ENCODE results near the gene KIF22.
"Not testable (repeated sequence)": the region's sequence is repeated elsewhere in the genome, so short reads cannot be mapped to it uniquely, and the experiment has no call there.

KIF22 gene

DNA sequence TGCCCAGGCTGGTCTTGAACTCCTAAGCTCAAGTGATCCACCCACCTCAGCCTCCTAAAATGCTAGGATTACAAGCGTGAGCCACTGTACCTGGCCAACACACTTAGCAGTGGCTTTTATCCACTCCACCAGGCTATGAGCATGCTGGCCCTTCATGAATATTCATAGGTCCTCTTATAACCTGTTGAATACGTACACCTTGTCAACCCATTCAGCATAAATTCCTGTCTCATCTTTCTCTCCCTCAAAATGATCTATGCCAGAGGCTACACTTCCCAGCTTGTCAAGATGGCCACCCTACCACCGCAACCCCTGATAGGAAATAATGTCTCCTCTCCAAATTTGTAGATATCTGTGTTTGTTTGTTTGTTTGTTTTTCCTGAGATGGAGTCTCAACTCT lies 23.5 kb upstream of the KIF22 start:
- no peak for DNase-seq

DNA sequence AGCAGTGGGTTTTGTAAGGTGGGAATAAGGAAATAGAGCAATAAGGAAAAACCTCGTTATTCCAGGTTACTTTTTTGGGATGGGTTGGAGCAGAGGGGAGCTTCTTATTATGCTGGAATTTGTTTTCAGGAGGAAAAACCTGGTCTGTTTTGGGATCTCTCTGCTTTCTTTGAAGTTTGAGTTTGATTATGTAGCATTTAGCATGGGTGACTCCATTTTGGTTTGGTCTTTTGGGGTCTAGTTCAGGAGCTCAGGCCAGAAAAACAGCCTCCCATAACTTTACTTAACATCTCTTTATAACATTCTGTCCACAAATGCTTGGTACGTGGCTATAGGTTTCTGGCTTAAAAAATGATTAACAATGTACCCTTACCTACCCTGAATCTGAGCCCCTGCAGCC lies 21.0 kb upstream of the KIF22 start:
- DNase-seq: no peak

DNA sequence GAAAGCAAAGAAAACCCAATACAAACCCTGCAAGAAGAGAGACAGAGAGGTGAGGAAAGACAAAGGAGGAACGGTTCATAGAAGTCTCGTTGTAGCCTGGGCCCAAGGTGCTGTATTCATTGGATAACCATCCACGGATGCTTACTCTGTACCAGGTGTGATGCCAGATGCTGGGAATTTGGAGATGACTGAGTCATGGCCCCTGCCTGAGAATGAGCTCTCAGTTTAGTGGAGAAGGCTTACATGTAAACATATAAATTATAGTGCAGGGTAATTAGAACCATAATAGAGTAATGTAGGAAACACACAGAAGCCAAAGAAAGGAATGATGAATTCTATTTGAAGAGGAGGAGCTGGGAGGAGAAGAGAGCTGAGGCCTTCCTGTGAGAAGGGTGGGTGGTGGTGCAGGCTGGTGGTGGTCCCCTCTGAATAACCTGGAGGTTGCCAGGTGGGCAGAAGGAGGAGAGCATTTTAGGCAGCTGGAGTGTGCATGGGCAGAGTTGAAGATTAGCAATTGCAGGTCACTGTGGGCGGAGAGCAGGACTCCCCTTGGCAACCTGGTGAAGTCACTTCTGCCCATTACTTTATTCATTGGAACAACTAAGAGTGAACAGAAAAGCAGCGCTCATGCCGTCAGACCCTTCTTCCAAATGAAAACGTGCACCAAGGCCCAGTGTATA lies 20.2 kb upstream of the KIF22 start:
- peak; percentile 16 for DNase-seq

DNA sequence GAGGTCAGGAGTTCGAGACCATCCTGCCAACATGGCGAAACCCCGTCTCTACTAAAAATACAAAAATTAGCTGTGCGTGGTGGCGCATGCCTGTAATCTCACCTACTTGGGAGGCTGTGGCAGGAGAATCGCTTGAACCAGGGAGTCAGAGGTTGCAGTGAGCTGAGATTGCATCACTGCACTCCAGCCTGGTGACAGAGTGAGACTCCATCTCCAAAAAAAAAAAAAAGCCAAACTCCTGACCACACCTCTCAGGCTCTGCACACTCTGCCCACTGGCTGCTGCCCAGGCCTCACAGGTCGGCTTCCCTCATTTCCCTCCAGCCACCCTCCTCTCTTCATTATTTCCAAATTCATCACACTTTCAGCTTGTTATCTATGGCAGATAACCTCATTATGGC lies 18.2 kb upstream of the KIF22 start:
- not testable (repeated sequence) for DNase-seq

DNA sequence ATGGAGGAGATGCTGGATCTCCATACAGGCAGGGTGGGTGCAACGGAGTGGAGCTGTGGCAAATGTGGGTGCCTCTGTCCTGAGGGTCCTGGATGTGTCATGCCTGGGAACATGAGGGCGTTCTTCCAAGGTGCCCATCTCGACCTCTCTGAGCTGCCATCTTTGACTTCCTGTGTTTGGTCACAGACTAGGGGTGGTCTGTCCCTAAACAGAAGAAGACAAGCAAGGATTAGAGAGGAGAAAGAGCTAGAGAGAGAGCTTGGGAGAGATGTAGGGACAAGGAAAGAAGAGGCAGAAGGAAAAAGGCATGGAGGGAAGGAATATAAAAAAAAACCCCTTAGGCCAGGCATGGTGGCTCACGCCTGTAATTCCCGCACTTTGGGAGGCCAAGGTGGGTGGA lies 15.8 kb upstream of the KIF22 start:
- no peak for DNase-seq

DNA sequence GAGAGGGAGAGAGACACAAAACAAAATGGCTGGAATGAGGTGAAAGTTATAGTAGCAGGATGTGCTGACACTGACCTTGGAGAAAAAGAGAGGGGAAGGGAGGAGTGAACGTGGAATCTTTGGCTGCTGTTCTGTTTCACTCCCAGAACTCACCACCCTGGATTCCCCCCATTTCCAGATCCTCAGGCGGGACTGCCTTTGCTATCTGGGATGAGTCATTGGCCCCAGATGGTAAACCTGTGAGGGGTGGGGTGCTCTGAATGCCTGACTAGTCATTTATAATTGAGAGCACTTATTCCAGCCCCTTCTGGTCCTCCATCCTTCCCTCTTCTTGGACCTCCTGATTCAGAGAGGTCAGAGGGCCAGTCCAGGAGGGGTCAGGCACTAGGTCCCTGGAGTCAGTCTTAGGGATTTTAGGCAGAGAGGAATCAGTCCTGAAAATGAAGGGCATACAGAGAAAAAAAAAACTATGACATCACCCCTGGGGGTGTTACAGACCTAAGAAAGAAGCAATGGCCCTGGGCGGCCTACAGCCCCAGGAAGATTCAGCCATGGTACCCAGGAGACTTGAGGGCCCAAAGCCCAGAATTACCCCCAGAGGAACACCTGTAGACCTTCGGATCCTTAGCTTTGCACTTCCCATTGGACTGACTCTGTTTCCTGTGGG lies 14.7 kb upstream of the KIF22 start:
- DNase-seq: no peak

DNA sequence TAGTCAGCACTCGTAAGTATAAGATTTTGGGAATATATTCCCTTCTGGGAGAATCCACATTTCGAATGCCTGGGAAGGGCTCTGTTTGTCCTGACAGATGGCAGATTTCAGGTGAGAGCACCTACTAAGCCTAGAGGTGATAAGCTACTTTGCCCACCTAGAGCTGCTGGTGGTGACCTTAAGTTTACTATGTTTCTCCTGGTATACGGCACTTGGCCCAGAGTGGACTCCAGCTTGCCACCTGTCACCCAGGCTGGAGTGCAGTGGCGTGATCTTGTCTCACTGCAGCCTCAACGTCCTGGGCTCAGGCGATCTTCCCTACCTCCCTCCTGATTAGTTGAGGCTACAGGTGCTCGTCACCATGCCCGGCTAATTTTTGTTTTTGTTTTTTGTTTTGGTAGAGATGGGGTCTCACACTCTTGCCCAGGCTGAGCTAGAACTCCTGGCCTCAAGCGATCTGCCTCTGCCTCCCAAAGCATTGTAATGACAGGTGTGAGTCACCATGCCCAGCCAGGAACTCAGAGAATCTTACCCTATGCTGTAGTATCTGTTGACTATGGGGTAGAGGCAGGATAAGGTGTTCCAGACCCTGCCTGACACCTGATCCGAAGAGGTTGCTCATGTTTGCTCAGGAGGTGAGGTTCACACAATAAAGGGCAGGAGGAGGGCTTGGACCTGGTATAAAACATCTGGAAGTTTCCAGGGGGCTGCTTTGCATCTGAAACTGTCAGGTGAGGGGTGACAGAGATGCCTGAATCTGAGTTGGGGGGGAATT lies 12.8 kb upstream of the KIF22 start, which contains the start of gene ZG16:
ZG16 (plus strand) TSS at position 681 of the 775 bp plus-strand sequence. CDS start 1,011 bp downstream, outside the sequence.
- no peak for DNase-seq

DNA sequence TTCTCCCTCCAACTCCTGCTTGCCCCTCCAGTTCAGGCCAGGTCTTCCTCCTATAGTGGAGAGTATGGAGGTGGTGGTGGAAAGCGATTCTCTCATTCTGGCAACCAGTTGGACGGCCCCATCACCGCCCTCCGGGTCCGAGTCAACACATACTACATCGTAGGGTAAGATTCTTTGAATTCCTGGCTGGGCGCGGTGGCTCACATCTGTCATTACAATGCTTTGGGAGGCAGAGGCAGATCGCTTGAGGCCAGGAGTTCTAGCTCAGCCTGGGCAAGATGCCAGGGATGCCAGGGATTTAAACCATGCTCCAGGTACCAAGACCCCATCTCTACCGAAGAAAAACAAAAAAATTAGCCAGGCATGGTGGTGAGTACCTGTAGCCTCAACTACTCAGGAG lies 11.1 kb upstream of the KIF22 start:
- no peak for DNase-seq

DNA sequence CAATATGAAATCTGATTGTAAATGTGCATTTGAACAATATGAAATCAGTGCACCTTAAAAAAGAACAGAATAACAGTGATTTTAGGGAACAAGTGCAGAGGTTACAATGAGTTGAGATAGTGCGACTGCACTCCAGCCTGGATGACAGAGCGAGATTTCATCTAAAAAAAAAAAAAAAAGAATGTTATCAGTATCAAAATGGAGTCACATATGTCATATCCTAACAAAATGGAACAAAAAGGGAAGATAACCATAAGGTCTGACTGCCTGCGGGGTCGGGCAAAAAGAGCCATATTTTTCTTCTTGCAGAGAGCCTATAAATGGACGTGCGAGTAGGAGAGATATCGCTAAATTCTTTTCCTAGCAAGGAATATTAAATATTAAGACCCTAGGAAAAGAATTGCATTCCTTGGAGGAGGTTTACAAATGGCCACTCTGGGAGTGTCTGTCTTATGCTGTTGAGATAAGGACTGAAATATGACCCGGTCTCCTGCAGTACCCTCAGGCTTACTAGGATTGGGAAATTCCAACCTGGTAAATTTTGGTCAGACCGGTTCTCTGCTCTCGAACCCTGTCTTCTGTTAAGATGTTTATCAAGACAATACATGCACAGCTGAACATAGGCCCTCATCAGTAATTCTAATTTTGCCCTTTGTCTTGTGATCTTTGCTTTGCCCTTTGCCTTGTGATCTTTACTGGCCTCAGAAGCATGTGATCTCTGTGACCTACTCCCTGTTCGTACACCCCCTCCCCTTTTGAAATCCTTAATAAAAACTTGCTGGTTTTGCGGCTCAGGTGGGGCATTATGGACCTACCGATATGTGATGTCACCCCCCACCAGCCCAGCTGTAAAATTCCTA lies 7.2 kb upstream of the KIF22 start:
- not testable (repeated sequence) for DNase-seq

DNA sequence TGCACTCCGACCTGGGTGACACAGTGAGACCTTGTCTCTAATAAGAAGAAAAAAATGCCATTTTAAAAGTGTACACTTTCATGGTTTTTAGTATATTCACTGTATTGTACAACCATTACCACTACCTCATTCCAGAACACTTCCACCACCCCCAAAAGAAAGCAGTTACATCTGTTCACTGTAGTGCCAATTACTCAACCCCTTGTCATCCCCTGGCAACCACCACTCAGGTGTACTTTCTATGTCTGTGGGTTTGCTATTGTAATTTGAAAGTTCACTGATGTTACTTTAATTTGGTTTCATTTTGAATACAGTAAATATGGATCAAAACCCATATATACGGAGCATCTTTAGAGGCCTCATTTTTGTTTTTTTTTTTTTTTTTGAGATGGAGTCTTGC lies 6.4 kb upstream of the KIF22 start:
- no peak for DNase-seq

DNA sequence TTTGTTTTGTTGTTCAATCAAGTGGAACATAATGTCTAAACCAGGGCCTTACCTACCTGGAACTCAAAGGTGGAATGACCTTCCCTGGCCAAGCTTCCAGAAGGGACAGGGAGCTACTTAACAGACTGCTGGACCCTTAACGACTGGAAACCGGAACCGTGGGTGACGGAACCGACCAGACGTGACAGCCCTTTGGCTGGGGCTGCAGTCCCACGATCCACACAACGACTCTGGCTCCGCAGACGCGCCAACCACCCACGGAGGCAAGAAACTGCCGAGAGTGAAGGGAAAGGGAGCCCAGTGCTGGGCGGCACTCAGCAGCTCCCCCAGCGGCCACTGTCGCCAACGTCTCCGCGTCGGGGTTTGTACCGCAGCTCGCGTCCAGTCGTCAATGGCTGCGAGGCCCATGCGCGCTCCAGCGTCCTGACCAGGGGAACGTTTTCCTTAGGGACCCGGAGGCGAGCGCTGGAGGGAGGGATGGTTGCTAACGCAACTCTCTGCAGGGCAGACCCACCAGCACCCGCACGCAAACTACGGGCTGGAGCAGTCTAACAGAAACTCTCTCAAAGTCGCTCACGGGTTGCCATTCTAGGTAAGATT lies 5.5 kb upstream of the KIF22 start:
- DNase-seq: no peak

DNA sequence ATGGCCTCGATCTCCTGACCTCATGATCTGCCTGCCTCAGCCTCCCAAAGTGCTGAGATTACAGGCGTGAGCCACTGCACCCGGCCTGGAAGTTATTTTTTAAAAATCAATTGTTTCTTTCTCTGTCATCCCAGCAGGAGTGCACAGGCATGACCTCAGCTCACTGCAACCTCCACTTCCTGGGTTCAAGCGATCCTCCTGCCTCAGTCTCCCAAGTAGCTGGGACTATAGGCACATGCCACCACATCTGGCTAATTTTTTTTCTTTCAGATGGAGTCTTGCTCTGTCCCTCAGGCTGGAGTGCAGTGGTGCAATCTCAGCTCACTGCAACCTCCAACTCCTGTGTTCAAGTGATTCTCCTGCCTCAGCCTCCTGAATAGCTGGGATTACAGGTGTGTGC lies 3.4 kb upstream of the KIF22 start:
- not testable (repeated sequence) for DNase-seq

DNA sequence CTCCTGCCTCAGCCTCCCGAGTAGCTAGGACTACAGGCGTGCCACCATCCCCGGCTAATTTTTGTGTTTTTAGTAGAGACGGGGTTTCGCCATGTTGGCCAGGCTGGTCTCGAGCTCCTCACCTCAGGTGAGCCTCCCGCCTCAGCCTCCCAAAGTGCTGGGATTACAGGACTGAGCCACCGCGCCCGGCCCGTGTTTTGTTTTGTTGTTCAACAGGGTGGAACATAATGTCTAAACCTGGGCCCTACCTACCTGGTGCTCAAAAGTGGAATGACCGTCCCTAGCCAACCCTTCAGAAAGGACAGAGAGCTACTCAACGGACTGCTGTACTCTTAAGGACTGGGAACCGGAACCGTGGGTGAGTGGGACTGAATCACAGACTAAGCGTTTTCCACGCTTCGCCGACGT lies 772 bp upstream of the KIF22 start:
- no peak for DNase-seq

DNA sequence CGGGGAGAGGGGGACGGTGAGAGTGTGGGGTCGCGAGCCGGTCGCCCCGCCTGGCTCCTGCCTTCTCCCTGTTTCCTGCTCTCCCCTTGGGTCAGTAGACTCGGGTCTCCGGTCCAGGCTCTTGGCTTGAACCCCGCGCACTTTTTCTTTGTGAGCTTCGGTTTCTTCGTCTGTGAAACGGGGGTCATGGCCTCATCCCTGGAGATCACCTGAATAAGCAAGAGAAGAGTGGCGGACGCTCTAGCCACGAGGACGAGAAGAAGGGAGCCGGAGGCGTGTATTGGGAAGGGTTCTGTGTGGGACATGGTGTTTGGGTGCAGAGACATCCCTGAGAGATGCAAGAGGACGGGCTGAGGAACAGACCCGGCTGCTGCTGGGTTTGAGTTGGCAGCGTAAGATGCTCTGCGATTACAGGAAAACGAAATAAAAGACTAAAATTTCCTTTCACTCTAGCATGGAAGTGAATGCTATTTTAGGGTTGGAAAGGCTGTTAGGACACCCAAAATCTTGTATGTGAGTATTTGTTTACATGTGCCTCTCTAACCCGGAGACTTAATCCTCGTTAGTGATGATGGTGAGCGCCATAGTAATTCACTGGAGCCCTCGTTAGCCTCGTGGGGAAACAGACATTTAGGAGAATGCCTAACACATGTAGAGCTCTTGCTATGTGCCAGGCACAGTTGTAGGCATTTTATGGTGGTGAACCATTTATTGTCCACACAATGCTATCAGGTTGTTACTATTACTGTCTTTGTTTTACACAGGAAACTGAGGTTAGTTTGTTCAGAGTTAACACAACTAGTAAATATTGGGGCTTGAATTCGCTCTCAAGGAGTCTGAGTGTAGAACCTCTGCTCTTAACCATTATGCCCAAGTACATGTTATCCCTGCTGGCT lies 646 bp downstream of the KIF22 start:
- DNase-seq: peak; percentile 1

DNA sequence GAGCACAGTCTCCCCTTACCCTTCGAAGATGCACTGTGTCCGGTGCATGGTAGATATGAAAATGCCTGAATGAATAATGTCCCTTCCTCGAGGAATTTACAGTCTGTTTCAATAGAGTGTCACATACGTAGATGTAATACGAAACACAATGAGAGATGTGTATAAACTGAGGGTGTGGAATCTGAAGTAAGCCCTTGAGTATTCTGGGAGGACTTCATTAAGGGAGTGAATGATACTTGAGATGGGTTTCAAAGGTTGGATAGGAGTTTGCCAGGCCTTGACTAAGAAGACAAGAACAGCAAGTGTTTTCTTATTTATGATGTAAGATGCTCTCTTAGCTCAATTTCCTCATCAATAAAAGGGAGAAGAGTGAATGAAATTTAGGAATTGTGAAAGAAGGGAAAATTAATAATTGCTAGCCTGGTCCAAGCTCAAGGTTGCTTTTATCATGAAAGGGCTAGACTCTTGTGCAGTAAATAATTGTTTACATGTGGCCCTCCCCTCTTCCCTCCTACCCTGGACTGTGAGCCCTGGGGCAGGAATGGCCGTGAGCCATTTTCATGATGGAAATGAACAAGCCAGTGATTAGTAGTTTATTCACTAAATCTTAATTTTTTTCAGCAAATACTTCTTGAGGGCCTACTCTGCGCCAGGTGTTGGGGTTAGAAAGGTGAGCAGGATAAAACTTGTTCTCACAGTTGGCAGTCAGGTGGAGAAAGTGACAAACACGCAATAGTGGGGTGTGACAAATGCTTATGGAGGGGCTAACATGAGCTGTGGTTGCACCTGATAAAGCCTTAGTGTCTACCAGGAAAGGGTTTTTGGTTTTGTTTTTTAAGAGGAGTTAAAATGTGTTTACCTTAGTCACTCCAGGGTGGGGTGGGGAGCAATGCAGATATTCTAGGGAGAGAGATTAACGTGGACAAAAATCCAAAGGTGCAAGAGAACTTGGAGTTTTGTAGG lies 1.6 kb downstream of the KIF22 start:
- DNase-seq: no peak

DNA sequence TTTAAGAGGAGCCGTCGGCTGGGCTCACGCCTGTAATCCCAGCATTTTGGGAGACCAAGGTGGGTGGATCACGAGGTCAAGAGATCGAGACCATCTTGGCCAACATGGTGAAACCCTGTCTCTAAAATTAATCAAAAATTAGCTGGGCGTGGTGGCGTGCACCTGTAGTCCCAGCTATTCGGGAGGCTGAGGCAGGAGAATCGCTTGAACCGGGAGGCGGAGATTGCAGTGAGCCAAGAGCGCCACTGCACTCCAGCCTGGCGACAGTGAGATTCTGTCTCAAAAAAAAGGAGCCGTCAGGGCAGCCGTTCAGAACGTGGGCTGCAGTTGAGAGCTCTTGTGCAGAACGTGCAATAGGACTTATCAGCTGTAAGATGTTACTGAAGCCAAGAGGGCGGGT lies 2.6 kb downstream of the KIF22 start:
- not testable (repeated sequence) for DNase-seq

DNA sequence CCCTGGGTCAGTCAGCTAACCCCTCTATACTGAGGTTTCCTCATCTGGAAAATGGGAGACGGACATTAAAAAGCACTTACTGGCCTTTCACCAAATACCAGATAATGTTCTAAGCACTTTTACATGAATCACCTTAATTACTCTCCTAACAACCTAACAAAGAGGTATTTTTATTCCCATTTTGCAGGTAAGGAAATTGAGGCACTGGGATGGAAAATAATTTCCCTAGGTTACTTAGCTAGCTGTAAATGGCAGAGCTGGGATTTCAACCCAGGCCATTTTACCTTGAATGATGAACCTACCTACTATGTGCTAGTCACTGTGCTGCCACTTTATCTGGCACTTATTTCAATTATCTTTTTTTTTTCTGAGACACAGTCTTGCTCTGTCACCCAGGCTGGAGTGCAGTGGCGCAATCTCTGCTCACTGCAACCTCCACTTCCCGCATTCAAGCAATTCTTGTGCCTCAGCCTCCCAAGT lies 3.7 kb downstream of the KIF22 start:
- DNase-seq: no peak

DNA sequence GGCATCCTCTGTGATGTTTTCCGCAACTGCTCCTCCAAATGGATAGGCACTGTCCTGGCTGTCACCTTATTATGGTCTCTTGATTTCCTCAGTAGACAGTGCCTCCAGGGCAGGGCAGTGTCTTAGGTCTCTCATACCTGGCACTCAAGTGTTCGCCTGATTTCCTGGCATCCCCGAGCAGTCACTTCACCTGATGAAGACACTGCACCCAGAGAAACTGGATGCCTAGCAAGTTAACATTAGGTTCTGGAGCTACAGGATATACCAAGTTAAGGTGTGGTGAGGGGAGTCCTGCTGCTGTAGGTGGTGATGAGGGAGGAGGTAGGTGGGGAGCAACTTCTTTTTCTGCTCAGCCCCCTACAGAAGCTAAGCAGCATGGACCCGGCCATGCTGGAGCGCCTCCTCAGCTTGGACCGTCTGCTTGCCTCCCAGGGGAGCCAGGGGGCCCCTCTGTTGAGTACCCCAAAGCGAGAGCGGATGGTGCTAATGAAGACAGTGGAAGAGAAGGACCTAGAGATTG lies 11.9 kb downstream of the KIF22 start:
- DNase-seq: no peak

DNA sequence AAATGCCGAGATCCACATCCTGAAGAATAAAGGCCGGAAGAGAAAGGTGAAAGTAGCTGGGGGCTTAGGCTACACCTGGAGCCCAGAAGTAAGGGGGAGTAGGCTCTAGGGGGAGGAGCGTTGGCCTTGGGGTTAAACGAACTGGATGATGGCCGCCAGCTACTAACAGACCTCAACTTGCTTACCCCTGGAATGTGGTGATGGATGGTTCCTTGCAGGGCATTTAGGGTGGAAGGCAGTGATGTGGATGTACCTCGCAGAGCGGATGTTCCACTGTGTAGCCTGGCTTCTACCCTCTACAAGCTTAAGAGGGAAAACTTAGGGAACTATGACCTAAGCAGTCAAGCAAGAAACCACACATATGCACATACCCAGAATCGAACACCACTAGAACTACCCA lies 13.5 kb downstream of the KIF22 start:
- DNase-seq: no peak
